Measurements from ENCODE around the gene LRRC38. TPM values are rescaled to one million over a fixed set of nuclear protein-coding genes. Genes with fewer than 3 reads are reported as not detected.

Gene LRRC38
- total and polyA plus RNA-seq, 5 donors, result 0.23 to 3.9 (median 0.36) TPM

DNA sequence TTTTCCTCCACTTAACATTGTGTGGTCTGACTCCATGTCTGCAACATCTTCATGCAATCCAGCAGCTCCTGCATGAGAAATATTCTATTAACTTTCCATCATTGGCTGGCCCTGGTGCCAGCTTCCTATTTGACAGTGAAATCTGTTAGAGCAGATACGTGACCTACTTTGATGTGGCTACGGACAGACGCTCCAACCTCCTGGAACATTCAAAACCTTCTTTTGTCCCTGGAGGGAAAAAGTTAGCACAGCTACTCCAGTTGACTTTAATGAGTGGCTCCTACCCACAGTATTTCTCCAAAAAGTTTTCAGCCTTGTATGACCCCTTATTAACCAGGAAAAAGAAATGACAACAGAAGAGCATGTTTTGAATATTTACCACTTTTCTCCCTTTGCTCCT, 81.6 kb downstream of the LRRC38 start:
- H3K9me3 ChIP-seq (ENCODE audit: control insufficient read depth, low read length), result no peaks in the 10 kb centered on the region
- no peak for ATAC-seq
- H3K27ac ChIP-seq (ENCODE audit: low read length), result no peak overlapping the region
- WGBS, result 50% methylated on average over 3 of the region's 3 CpGs
- no peaks in the 10 kb centered on the region for H3K27me3 ChIP-seq (ENCODE audit: control insufficient read depth, insufficient read depth)
- no peaks in the 10 kb centered on the region for H3K4me1 ChIP-seq (ENCODE audit: control insufficient read depth, insufficient read depth, low read length)
- intact Hi-C loops (cut with DNase I), result no loop called here
- DNase-seq, result no peak
- H3K4me3 ChIP-seq (ENCODE audit: low read length), result no peak overlapping the region

DNA sequence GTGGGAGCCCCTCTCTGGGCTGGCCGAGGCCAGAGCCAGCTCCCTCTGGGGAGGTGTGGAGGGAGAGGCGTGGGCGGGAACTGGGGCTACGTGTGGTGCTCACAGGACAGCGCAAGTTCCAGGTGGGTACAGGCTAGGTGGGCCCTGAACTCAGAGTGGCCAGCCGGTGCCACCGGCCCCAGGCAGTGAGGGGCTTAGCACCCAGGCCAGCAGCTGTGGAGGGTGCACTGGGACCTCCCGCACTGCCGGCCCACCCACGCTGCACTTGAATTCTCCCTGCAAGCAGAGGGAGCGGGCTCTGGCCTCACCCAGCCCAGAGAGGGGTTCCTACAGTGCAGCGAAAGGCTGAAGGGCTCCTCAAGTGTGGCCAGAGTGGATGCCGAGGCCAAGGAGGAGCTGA, 83.3 kb downstream of the LRRC38 start:
- ATAC-seq, result no peak
- no peaks in the 10 kb centered on the region for H3K4me1 ChIP-seq (ENCODE audit: control insufficient read depth, insufficient read depth, low read length)
- intact Hi-C loops (cut with DNase I), result no loop called here
- 93% methylated on average over 13 of the region's 13 CpGs for WGBS
- no peak for DNase-seq
- no peaks in the 10 kb centered on the region for H3K9me3 ChIP-seq (ENCODE audit: control insufficient read depth, low read length)
- no peak overlapping the region for H3K27ac ChIP-seq (ENCODE audit: low read length)
- no peak overlapping the region for H3K4me3 ChIP-seq (ENCODE audit: low read length)
- H3K27me3 ChIP-seq (ENCODE audit: control insufficient read depth, insufficient read depth), result no peaks in the 10 kb centered on the region

Other genes with a start within 250 kb of the LRRC38 start
- not detected for gene PRAMEF8, start 228.9 kb downstream of the LRRC38 start, total RNA-seq
- gene PRAMEF8, start 228.9 kb downstream of the LRRC38 start, polyA plus RNA-seq, result not detected
- not detected for gene PRAMEF33, start 210.5 kb downstream of the LRRC38 start, total RNA-seq
- gene PRAMEF33, start 210.5 kb downstream of the LRRC38 start, polyA plus RNA-seq, result not detected
- not detected for gene PRAMEF15, start 198.4 kb downstream of the LRRC38 start, total RNA-seq
- not detected for gene PRAMEF15, start 198.4 kb downstream of the LRRC38 start, polyA plus RNA-seq
- not detected for gene PRAMEF14, start 166.9 kb downstream of the LRRC38 start, total RNA-seq
- gene PRAMEF14, start 166.9 kb downstream of the LRRC38 start, polyA plus RNA-seq, result not detected
- gene PRAMEF19, start 142.1 kb downstream of the LRRC38 start, total RNA-seq, result not detected
- not detected for gene PRAMEF19, start 142.1 kb downstream of the LRRC38 start, polyA plus RNA-seq
- gene PRAMEF17, start 124.4 kb downstream of the LRRC38 start, total RNA-seq, result not detected
- gene PRAMEF17, start 124.4 kb downstream of the LRRC38 start, polyA plus RNA-seq, result not detected
- gene PRAMEF20, start 103.6 kb downstream of the LRRC38 start, total RNA-seq, result not detected
- not detected for gene PRAMEF20, start 103.6 kb downstream of the LRRC38 start, polyA plus RNA-seq
- gene PDPN, start 69.8 kb upstream of the LRRC38 start, total RNA-seq, result 10 to 100 TPM; 12.6 to 24.1 (median 16.7) TPM
- gene PDPN, start 69.8 kb upstream of the LRRC38 start, polyA plus RNA-seq, result 11.7 TPM
- 10 to 100 TPM; 37.2 to 45.9 (median 39.5) TPM for gene PRDM2, start 186.2 kb upstream of the LRRC38 start, total RNA-seq
- 16.3 TPM for gene PRDM2, start 186.2 kb upstream of the LRRC38 start, polyA plus RNA-seq